OCI-M2 (cell line): ENCODE results near the gene PPP1R14B.

Experiments
- DNase-seq: peaks from one replicate; lab custom pipeline; 2025; ENCODE audit not compliant: unreplicated experiment; lab: John Stamatoyannopoulos, UW

The PPP1R14B gene

GRCh38 chr11:64261556-64262080 is 14.9 kb upstream of the PPP1R14B start:
- DNase-seq: no peak

- DNase-seq: no peak
Observed at GRCh38 chr11:64260147-64260708, 13.5 kb upstream of the PPP1R14B start.

- no peak for DNase-seq
Observed at GRCh38 chr11:64259533-64260067, 12.9 kb upstream of the PPP1R14B start.

GRCh38 chr11:64258946-64259532 is 12.3 kb upstream of the PPP1R14B start:
- DNase-seq: no peak

GRCh38 chr11:64258356-64258755 is 11.6 kb upstream of the PPP1R14B start:
- DNase-seq: no peak

GRCh38 chr11:64256300-64256699 is 9.6 kb upstream of the PPP1R14B start:
- DNase-seq: no peak

- no peak for DNase-seq
Observed at GRCh38 chr11:64255135-64256128, 8.7 kb upstream of the PPP1R14B start.

GRCh38 chr11:64254326-64254725 is 7.6 kb upstream of the PPP1R14B start:
- DNase-seq: no peak

GRCh38 chr11:64253481-64253880 is 6.7 kb upstream of the PPP1R14B start:
- DNase-seq: no peak

- DNase-seq: no peak
Observed at GRCh38 chr11:64253043-64253442, 6.3 kb upstream of the PPP1R14B start.

- DNase-seq: no peak
Observed at GRCh38 chr11:64252003-64252872, 5.5 kb upstream of the PPP1R14B start.

GRCh38 chr11:64251753-64252002 is 4.9 kb upstream of the PPP1R14B start:
- DNase-seq: no peak

GRCh38 chr11:64251016-64251752 is 4.4 kb upstream of the PPP1R14B start, which contains the start of gene PLCB3:
Gene PLCB3, plus strand, starts transcription at chr11:64251530. Its CDS starts 120 bp downstream, at chr11:64251650.
- no peak for DNase-seq

- no peak for DNase-seq
Observed at GRCh38 chr11:64250415-64251015, 3.8 kb upstream of the PPP1R14B start.

- no peak for DNase-seq
Observed at GRCh38 chr11:64249563-64250414, 3.0 kb upstream of the PPP1R14B start.

GRCh38 chr11:64249038-64249437 is 2.3 kb upstream of the PPP1R14B start:
- DNase-seq: no peak

- no peak for DNase-seq
Observed at GRCh38 chr11:64248578-64248977, 1.8 kb upstream of the PPP1R14B start.

GRCh38 chr11:64247729-64248531 is 1.2 kb upstream of the PPP1R14B start:
- no peak for DNase-seq
